HG02840 (cell line): ENCODE data around the gene GPATCH8.
"Not testable (repeated sequence)": the region's sequence is repeated elsewhere in the genome, so short reads cannot be mapped to it uniquely, and the experiment has no call there.

Experiments
- ATAC-seq: cut with Tn5 transposase; IDR thresholded peaks from one replicate; pipeline ENCODE4 v1.9.1; 2021; ENCODE audit warnings: mild to moderate bottlenecking, moderate library complexity, moderate number of reproducible peaks; ENCODE audit not compliant: unreplicated experiment, low FRiP score

The GPATCH8 gene

DNA sequence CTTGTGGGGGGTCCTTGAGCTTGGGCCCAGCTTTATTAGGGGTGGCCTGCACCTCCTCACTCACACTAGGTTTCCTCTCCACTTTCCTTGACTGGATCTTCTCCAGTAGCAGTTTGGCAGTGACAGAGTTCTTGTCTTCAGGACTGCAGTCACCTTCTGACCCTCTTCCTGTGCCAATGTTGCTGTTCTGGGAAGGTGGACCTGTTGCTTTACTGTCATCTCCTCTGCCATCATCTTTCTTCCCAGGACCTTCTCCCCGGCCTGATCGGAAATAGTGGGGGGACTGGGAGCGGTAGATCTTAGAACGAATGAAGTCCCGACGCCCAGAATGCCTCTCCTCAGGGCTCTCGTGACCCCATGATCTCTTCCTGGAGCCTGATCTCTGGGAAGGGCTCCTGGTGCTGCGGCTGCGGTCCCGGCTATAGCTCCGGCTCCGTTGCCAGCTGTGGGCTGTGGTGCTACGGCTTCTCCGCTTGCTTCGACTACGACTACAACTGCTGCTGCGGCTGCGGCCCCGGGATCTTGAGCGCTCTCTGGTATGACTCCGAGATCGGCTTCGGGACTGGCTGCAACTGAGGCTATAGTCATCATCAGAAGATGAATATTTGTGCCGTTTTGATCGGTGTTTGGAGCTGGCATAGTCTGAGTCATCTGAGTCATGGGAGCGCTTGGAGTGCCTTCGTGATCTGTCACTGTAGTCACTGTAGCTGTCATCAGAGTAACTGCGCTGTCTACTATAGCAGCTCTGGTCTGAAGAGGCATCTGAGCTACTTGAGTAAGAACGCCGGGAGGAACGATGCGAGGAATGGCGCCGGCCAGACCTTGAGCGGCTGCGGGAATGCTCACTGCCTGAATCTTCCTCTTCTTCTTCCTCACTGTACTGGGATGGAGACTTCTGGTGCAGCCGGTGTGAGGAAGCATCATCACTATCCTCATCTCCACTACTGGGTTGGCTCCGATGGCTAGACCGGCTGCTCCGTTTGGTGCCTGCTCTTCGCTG is 104.2 kb downstream of the GPATCH8 start:
- no peak for ATAC-seq

GRCh38 chr17:44397479-44398440 is 105.4 kb downstream of the GPATCH8 start:
- no peak for ATAC-seq

DNA sequence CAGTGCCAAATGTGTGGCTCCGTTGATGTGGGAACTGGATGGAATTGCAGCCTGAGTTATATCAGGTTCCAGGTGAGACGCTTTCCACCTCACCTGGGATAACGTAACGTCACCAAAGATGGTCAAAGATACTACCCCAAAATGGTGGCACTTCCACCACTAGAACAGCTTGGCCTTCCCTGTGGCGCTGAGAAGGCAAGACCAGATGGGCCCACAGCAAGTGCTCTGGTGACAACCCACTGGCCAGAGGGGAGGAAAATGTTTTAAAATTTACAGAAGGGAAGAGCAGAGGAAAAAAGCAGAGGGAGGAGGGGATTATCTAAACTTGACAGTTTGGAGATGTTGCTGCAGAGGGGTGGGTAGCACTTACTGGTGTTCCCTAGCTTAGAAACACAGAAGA is 106.3 kb downstream of the GPATCH8 start:
- ATAC-seq: no peak

DNA sequence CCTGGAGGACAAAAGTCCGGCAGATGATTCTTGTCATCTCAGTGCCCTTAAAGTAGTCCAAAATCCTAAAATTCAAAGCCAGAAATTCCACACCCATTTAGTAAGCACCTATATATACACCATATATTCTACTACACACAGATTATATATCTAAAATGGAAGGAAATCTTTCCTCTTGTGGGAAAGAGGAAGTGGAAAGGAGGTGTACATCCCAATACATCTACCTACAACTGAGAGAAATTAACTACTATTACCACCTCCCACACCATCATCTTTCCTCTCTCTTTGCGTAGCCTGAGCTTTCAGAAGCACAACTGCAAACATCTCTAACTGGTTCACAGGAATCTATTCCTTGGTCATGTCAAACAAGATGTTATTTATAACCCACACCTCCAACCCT is 108.4 kb downstream of the GPATCH8 start:
- ATAC-seq: no peak

DNA sequence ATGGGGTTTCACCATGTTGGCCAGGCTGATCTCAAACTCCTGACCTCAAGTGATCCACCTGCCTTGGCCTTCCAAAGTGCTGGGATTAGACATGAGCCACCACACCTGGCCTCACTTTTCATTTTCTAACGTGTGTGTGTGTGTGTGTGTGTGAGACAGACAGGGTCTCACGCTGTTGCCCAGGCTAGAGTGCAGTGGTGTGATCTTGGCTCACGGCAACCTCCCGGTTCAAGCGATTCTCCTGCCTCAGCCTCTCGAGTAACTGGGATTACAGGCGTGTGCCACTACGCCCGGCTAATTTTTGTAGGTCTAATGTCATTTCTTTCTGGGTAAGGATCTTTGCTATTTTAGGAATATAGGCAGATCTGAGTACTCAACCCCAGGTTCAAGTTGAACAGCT is 109.1 kb downstream of the GPATCH8 start:
- not testable (repeated sequence) for ATAC-seq

DNA sequence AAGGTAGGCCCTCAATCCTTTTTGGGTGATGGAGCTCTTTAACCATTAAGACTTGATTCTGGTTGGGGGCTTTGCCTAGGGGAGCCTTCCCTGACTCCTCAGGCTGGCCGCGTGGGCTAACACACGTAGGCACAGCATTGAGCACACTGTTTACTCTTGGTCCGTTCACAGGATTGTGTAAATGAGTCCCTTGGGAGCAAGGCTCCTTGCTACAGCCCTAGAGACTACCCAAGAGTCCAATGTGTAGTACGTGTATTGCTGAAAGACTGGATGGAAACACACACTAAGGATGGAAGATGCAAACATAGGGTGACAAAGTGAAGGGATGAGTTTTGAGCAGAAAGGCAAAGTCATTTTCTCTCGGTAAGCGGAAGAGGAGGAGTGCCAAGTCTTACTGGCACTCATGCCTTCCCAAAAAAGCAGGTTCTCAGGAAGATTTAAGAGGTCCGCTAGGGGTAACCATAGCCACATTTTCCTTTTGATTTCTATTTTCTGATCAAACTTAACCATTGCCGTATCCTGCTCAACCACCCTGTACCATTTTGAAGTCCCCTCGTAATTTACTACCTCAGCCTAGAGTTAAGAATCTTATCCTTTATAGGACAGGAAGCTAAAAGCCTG is 112.8 kb downstream of the GPATCH8 start:
- ATAC-seq: no peak

DNA sequence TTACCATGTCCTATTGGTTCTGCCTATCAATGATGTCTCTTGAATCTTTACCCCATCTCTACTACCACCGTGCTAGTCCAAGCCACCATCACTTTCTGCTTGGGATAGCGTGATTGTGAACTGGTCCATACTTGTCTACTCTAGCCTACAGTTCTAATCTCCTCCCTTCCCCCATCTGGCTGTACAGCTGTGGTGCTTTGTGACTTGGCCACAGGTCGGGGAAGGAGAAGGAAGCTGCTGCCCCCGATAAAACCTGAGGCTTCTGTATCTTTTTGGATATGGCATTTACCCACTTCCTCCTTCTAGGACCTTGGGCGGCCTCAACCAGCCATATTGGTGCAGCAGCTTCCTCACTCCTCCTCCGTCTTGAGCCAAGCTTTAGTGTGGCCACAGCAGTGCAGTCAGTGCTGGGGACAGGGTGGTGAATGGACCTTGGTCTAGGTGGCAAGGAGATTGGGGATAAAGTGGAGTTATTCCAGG is 113.4 kb downstream of the GPATCH8 start:
- ATAC-seq: no peak

DNA sequence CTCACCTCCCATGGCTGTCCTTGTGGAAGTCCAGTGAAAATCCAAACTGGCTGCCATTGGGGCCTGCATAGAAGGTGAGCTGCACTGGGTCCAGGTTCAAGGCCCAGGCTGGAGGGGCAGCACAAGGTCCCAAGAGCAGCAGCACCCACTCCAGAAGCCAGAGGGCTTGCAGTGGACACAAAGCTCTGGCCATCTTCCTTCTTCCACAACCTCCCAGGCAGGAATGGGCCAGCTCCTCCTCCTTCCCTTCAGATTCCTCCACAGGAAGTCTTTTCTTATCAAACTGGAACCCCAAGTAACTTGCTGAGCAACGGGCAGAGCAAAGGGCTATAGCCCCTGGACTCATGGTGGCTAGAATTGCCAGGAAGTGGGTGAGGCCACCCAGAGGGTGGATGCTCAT is 113.9 kb downstream of the GPATCH8 start, which contains the start of gene ITGA2B:
TSS of gene ITGA2B (minus strand) at position 369 of the 400 bp plus-strand sequence. CDS start at position 193, 176 bp downstream.
- ATAC-seq: no peak

DNA sequence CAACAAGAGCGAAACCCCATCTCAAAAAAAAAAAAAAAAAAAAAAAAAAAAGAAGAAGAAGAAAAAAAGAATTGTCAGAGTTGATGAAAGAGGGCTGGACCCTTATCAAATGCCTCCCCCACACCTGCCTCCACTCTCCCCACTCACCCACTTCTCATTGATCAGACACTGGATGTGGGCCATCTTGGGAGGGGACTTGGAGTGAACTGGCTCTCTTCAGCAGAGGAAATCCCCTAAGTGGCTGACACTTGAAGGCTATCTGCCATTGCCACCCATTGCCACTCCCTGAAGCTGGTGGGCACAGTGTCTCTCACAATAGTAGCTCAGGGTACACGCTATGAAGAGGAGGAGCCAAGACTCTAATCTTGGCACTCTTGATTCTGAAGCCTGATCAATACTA is 115.4 kb downstream of the GPATCH8 start:
- no peak for ATAC-seq

DNA sequence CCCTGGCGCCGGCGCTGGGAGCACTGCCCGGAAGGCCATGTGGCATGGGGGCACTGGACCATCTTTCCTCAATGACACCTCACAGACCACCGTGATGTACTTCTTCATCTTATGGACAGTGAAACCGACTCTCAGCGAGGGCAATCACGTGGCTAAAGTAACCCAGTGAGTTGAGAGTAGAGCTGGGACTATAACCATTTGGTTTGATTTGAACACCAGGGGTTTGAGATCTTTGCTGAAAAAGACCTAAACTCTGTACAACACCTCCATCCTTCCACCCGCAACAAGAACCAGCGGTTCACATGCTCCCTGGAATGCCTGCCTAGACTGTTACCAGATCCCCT is 117.1 kb downstream of the GPATCH8 start:
- no peak for ATAC-seq

DNA sequence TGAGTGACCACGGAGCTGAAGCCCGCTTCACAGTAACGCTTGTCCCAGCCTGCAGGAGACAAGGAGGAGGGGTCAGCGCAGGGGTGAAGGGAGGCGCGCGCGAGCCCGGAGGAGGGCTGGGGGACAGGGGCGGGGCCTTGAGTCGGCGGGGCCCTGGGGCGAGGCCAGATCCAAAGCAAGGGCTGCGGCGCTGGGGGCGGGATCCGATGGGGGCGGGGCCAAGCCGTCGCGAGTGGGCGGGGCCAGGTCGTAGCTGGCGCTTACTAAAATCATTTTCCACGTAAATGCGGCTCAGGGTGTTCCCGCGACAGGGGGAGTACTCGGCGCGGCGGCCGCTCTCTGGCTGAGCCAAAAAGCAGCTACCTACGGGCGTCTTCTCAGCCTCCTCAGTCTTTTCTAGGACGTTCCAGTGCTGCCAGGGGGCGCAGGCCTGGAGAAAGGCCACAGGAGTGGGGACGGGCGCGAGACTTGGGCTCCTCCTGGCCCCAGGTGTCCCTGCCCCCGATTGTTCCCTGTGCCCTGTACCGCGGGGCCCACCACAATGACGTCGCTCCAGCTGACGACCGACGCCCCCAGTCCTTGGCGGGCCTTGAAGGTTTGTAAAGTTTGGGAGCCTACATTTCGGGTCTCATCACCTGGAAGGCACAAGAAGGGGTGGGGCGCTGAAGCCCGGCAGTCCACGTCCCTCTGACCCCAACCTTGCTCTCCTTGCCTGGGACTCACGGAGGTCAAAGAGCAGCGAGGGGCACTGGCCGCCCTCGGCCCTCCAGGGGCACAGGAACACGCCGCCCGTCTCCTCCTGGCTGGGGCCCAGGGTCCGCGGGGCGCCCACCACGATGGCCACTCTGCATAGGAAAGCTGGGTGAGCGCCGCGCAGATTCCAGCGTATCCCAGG is 117.7 kb downstream of the GPATCH8 start:
- ATAC-seq: no peak

DNA sequence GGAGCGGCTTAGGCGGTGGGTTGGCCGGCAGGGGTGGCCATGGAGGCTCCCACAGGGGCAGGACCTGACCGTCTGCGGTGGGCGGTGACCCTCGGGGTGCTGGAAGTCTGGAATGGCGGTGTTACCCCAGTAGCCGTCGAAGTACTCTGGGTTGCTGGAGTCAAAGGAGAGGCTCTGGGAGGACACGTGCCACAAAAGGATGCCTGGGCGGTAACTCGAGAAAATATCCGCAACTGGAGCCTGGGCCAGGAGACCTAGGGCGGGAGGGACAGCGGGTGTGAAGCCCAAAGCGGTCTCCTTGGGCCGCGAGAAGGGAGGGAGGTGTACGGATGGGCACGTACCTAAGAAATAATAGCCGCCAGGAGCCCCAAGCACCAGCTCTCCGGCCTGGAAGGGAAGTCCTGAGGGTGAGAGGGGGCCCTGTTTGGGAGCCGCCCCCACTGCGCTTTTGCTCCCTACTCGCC is 118.4 kb downstream of the GPATCH8 start:
- no peak for ATAC-seq

DNA sequence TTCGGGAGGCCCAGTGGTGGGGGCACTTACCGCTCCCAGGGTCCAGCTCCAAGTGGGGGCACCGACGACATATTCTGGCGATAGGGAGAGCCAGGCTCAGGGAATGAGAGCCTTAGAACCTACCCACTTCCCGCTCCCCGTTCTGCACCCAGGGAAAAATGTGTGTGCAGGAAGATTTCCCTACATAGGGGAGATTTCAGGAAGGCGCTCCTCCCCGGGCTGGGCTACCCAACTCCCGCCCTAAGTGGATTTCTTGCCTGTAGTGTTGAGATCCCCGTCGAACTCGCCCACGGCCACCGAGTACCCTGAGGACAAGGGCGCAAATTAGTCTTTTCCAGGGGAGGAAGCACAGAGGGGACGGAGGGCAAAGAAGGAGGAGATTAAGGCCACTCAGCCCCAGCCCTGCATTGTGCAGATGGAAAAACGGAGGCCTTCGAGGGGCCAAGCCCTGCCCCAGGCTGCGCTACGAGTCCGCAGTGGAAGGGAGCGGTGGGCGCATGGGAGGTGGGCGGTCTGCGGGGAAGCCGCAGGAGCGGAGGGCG is 118.9 kb downstream of the GPATCH8 start:
- no peak for ATAC-seq

DNA sequence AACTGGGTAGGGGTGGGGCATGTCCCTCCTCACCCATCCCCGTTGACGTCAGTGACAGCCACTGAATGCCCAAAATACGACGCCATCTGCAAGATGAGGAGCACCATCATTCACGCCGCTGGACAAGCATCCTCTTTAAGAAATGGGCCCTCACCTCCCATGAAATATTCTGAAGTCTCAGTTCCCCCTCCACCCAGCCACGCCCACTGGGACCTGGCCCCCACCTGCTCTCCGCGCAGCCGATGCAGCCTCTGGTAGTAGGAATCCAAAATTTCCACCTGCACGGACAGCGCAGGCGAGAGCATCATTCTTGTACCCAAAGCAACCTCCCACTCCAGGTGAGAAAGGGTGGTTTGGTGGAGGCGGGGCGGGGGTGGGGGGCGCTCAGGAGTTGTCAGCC is 119.3 kb downstream of the GPATCH8 start:
- no peak for ATAC-seq

DNA sequence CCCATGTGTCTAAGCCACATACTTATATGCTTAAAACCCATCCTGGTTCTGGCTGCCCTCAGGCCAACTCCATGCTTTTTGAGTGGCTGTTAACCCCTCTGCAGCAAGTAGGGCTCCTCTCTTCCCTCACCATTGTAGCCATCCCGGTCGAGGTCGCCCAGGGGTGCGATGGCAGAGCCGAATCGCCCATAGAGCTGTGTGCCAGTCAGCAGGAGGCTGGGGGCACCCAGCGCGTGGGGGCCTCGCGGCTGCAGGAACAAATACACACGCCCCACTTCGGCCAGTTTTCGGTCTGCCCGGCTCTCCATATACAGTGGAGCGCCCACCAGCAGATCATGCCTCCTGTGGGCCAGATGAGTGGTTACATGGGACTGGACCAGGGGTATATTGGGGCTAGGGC is 119.8 kb downstream of the GPATCH8 start:
- ATAC-seq: no peak

GRCh38 chr17:44382917-44383316 is 120.3 kb downstream of the GPATCH8 start:
- no peak for ATAC-seq

DNA sequence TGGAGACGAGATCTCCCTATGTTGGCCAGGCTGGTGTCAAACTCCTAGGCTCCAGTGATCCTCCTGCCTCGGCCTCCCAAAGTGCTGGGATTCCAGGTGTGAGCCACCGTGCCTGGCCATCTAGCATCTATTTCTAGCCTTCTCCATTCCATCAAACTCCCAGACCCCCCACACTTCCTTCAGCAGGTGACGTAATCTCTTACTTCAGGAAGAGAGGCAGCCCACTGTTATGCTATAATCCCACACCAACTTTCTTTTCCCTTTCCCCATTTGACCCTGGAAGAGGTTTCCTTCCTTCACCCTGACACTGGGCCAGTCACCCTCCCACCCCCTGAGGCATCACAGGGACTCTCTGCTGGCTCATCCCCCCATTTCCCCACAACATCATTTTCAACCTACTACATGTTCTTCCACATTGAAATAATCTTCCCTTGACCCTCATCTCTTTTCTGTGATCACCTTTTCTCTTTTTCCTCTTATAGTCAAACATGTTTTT is 121.3 kb downstream of the GPATCH8 start:
- no peak for ATAC-seq

DNA sequence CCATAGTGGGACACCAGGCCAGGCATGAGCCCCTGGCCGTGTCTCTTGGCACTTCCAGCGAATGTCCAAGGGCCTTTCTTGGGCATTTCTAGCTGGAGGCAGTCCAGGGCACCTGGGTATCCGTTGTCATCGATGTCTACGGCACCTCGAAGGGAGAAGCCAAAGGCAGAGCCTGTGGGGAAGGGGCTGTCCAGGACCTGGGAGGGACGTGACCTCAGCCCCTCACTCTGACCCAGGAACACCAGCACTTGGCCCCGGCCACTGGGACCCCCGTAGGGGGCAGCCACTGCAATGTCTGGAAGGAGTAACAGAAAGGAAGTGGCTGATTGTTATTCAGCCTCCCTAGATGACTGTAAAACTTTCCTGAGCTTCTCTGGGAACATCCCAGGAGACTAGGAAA is 122.4 kb downstream of the GPATCH8 start:
- no peak for ATAC-seq

- ATAC-seq: no peak
These were observed 123.3 kb downstream of the GPATCH8 start for GRCh38 chr17:44379887-44380286.
